Activated CD8-positive, alpha-beta T cell treated with anti-CD3 and anti-CD28 coated beads, Interleukin-2, amount 10 ng/mL, durations not matched to agents 7 days and 5 days (primary cell): Measurements from ENCODE around the gene ZNF660. TPM values are rescaled to one million over a fixed set of nuclear protein-coding genes. Genes with fewer than 3 reads are reported as not detected.
A peak's percentile ranks its signal among the peaks of the same experiment; 100 is the strongest.
"Not testable (repeated sequence)": the region's sequence is repeated elsewhere in the genome, so short reads cannot be mapped to it uniquely, and the experiment has no call there.

Source experiments
- ATAC-seq: fragments of 150-1000 bp; cut with Tn5 transposase; one replicate; pipeline ENCODE4 v1.10.0; 2021; ENCODE audit warnings: moderate library complexity
- CTCF ChIA-PET: fragments of 350-600 bp; sonication (Branson Sonifier 250); formaldehyde crosslinking; loops from one replicate; lab custom pipeline; 2021; ENCODE audit warnings: antibody characterized with exemption; lab: Charles Lee
- POLR2A ChIA-PET: fragments of 350-600 bp; sonication (Branson Sonifier 250); formaldehyde crosslinking; loops from one replicate; lab custom pipeline; 2021; ENCODE audit warnings: antibody characterized with exemption; lab: Charles Lee
- DNase-seq: peaks from one replicate; pipeline ENCODE4 v3.0.0-alpha.2; 2020
- H3K27ac Mint-ChIP-seq: one replicate; pipeline ENCODE4 v1.8.0; 2021; ENCODE audit warnings: mild to moderate bottlenecking, mixed read lengths
- H3K27me3 Mint-ChIP-seq: one replicate; pipeline ENCODE4 v1.8.0; 2021; ENCODE audit warnings: low read depth, mixed read lengths
- H3K36me3 Mint-ChIP-seq: one replicate; pipeline ENCODE4 v1.8.0; 2021; ENCODE audit warnings: low read depth, mixed read lengths
- H3K4me1 Mint-ChIP-seq: one replicate; pipeline ENCODE4 v1.8.0; 2021; ENCODE audit warnings: low read depth, mixed read lengths
- H3K4me3 Mint-ChIP-seq: one replicate; pipeline ENCODE4 v1.8.0; 2021; ENCODE audit warnings: mild to moderate bottlenecking, mixed read lengths
- H3K9me3 Mint-ChIP-seq: one replicate; pipeline ENCODE4 v1.8.0; 2022; ENCODE audit warnings: mixed read lengths; ENCODE audit not compliant: insufficient read depth
- total RNA-seq, 2 experiments: library from RNA; stranded (reverse); gene quantifications; one replicate each; pipeline ENCODE4 v1.2.3, GENCODE V29; 2021

The ZNF660 gene
- under 1 TPM; 0.55 to 0.83 TPM for total RNA-seq

DNA sequence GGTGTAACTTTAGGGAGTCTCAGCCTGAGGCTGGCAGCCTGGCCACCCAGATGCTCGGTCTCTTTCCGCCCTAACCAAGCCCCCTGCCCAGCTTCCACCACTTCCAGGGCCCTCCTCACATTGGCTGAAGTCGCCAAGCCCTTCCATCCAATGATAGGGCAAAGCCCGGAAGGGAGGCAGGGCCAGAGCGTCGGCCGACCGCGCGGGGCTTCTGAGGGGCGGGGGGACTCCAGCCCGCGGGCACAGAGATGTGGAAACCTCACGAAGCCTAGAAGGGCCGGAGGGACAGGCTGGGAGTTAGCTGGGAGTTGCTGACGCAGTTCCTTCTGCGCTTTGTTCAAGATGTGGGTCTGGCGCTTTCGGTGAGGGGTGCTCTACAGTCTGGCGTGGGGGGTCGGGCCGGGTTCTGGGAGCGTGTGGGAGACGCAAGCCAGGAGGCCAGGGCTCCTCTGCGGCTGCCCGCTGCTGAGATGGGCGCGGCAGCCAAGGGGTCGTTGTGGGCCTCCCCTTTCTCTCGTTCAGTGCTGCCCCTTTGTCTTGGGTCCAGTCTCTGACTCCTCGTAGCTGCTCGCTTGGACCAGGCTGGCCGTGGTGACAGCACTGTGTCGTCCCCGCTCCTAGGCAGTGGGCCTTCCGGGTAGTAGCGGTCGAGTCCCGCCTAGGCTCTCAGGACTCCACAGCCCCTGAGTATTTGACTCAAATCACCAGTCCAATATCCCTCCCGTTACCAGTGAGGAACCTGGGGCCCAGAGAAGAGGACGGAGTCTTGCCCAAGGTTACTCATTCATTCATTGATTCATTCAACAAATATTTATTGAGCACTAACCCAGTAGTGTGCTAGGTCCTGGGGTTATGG, at the start of gene ZNF660:
ZNF660 (plus strand) TSS at position 319 of the 856 bp plus-strand sequence. CDS start 9,230 bp downstream, outside the sequence.
- no peak for DNase-seq
- Mint-ChIP-seq H3K4me1 (peaks cover 3% of the 10 kb centered on the region), H3K9me3 (peaks cover 15% of the 10 kb centered on the region), H3K27me3 (peaks cover 7% of the 10 kb centered on the region), H3K27ac (peak within 1 kb of the TSS; percentile 13), H3K36me3 (peaks cover 18% of the 10 kb centered on the region), H3K4me3 (peak within 1 kb of the TSS; percentile 40)
- ChIA-PET POLR2A (interaction anchor here (1.0 to 1.2 kb wide), 2 partner anchors 40 to 277 kb away, joined by 3 to 8 read pairs; partner anchors contain the start of genes TMEM42 and ZNF197), CTCF (no interaction called here)
- ATAC-seq, result peak; percentile 51

DNA sequence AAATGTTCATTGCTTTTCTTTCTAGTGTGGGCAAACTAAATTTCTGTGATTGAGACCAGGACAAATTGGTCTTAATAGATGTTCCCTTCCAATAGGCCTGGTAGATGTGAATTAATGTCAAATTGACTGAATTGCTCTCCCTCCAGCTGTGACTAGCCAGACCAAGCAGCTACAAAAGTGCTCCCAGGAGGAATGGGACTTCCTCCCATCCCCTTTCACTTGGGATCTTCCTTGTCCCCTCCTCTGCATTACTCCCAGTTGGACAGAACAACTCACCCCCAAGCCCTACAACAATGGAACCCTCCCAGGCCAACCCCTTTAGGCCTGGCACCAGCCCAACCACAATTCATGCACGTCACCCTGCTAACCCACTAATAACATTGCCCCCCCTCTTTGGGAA, 49.4 kb upstream of the ZNF660 start:
- CTCF ChIA-PET, result no interaction called here
- no peaks in the 10 kb centered on the region for H3K36me3 Mint-ChIP-seq
- ATAC-seq (no peak), DNase-seq (no peak)
- H3K4me3 Mint-ChIP-seq, result no peak overlapping the region
- no peaks in the 10 kb centered on the region for H3K4me1 Mint-ChIP-seq
- no peak overlapping the region for H3K27ac Mint-ChIP-seq
- H3K27me3 Mint-ChIP-seq, result peaks cover 30% of the 10 kb centered on the region
- POLR2A ChIA-PET, result no interaction called here
- no peaks in the 10 kb centered on the region for H3K9me3 Mint-ChIP-seq

DNA sequence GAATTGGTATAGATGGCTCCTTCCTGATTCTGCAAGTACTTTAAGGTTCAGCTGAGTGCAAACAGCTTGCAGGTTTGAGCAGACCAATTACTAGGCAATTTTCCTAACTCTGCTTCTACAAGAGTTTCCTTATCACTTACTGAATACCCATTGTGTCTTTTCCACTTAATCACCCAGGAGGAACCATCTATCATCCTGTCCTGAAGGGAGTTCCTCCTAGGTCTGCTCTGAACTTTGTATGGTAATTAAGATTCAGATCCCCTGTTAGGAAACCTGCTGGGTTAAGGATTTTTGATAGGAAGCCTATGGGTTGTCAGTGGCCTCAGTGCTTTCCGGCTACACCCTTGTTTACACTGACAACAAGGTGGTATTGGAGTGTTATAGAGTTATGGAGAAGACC, 40.0 kb upstream of the ZNF660 start:
- POLR2A ChIA-PET, H3K27me3 Mint-ChIP-seq, DNase-seq: not testable (repeated sequence)

DNA sequence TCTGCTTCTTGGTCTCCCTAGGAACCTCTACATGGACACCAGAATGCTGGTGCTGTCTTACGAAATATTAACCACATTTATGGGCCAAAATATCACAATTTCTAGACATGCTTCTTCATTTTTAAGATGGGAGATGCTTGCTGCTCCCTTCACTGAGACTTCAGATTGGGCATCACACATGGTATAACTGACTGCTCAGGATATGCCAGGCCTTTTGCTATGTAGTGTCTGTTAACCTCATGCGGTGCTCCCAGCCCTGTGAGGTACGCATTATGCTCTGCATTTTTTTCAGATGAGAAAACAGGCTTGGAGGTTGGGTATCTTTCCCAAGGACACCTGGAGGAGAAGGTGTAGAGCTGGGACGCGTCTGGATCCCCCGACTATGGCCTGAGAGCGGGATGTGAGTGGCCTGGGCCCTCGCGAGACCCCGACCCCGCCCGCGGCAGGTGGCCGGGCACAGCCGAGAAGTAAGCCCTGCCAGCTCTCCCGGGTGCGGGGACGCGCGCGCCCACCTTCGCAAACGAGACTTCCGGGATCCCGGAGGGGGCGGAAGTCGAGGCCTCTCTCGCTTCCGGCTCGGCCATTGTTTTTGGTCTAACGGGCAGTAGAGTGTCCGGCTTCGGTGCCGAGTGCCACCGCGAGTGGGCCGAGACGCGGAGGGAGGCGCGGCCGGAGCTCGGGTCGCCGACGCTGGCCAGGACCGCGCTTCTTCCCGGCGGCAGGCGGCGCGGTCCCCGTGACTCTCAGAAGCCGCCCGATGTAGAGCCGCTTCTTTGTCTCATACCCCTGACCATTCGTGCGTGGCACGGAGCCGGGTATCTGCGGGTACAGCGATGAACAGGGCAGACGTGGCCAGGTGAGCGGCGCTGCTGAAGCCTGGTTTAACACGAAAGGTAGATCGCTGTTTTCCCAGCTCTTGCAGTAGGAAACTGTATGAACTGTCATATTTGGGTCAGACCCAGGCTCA, 29.9 kb upstream of the ZNF660 start, which contains the start of gene ZKSCAN7:
ZKSCAN7 (plus strand) TSS at position 568 of the 967 bp plus-strand sequence. CDS start 1,855 bp downstream, outside the sequence.
- DNase-seq (peak; percentile 65), ATAC-seq (peak; percentile 78)
- H3K36me3 Mint-ChIP-seq, result peaks cover 40% of the 10 kb centered on the region
- ChIA-PET CTCF (no interaction called here), POLR2A (interaction anchor here (1.4 to 1.9 kb wide), 2 partner anchors 44 to 70 kb away, joined by 4 to 5 read pairs; partner anchors contain the start of gene ZNF197)
- H3K4me1 Mint-ChIP-seq, result peaks cover 17% of the 10 kb centered on the region
- H3K27me3 Mint-ChIP-seq, result no peaks in the 10 kb centered on the region
- H3K27ac Mint-ChIP-seq, result peak within 1 kb of the TSS; percentile 86
- peaks cover 5% of the 10 kb centered on the region for H3K9me3 Mint-ChIP-seq
- peak within 1 kb of the TSS; percentile 84 for H3K4me3 Mint-ChIP-seq

More for the DNA sequence above, 40.0 kb upstream of the ZNF660 start:
- CTCF ChIA-PET, H3K4me1 Mint-ChIP-seq, H3K27ac Mint-ChIP-seq, H3K4me3 Mint-ChIP-seq, H3K36me3 Mint-ChIP-seq, H3K9me3 Mint-ChIP-seq, ATAC-seq: not testable (repeated sequence)

DNA sequence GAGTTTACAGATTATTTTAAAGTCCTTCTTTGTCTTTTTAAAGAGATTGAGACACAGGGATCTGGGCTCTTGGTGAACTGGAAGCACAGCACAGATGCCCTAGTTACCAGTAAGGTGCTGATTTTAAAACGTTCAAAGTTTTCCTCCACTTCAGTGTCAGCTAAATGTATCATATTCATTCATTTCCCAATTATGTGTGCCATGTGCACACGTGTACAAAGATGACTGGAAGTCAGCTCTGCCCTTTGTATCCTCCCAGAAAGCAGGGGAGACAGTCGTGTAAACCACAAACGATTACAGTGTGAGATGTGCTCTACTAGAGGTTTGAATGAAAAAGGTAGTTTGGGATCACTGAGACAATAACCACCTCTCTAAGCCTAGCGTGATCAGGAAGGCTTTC, 29.0 kb upstream of the ZNF660 start:
- POLR2A ChIA-PET, result interaction anchor here (0.5 to 1.9 kb wide), 3 partner anchors 45 to 70 kb away, joined by 3 to 5 read pairs (median 4); partner anchors contain the start of gene ZNF197
- H3K4me1 Mint-ChIP-seq, result peaks cover 17% of the 10 kb centered on the region
- peaks cover 45% of the 10 kb centered on the region for H3K36me3 Mint-ChIP-seq
- peak overlapping the region; percentile 84 for H3K4me3 Mint-ChIP-seq
- ATAC-seq (peak; percentile 23), DNase-seq (no peak)
- peaks cover 8% of the 10 kb centered on the region for H3K9me3 Mint-ChIP-seq
- H3K27ac Mint-ChIP-seq, result peak overlapping the region; percentile 86
- CTCF ChIA-PET, result no interaction called here
- H3K27me3 Mint-ChIP-seq, result no peaks in the 10 kb centered on the region

DNA sequence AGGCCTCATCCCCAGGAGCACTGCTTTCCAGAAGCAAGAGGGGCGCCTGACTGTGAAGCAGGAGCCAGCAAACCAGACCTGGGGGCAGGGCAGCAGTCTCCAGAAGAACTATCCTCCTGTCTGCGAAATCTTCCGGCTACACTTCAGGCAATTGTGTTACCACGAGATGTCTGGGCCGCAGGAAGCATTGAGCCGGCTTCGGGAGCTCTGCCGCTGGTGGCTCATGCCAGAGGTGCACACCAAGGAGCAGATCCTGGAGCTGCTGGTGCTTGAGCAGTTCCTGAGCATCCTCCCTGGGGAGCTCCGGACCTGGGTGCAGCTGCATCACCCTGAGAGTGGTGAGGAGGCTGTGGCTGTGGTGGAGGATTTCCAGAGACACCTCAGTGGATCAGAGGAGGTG, 27.7 kb upstream of the ZNF660 start:
- no peak overlapping the region for H3K4me3 Mint-ChIP-seq
- peaks cover 14% of the 10 kb centered on the region for H3K9me3 Mint-ChIP-seq
- H3K27me3 Mint-ChIP-seq, result no peaks in the 10 kb centered on the region
- ATAC-seq, result no peak
- DNase-seq, result no peak
- no peak overlapping the region for H3K27ac Mint-ChIP-seq
- CTCF ChIA-PET, result no interaction called here
- H3K36me3 Mint-ChIP-seq, result peaks cover 59% of the 10 kb centered on the region
- peaks cover 25% of the 10 kb centered on the region for H3K4me1 Mint-ChIP-seq
- POLR2A ChIA-PET, result no interaction called here

DNA sequence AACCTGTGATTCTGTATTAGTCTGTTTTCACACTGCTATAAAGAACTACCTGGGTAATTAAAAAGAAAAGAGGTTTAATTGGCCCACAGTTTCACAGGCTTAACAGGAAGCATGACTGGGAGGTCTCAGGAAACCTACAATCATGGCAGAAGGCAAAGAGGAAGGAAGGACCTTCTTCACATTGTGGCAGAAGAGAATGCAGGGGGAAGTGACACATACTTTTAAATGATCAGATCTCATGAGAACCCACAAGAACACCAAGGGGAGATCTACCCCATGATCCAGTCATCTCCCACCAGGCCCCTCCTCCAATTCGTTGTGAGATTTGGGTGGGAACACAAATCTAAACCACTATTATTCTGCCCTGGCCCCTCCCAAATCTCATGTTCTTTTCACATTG, 23.7 kb upstream of the ZNF660 start:
- ATAC-seq (no peak), DNase-seq (no peak)
- Mint-ChIP-seq H3K4me1 (peaks cover 14% of the 10 kb centered on the region), H3K27ac (no peak overlapping the region), H3K27me3 (no peaks in the 10 kb centered on the region), H3K4me3 (no peak overlapping the region), H3K9me3 (peaks cover 30% of the 10 kb centered on the region), H3K36me3 (peaks cover 66% of the 10 kb centered on the region)
- CTCF ChIA-PET, result no interaction called here
- POLR2A ChIA-PET, result no interaction called here

DNA sequence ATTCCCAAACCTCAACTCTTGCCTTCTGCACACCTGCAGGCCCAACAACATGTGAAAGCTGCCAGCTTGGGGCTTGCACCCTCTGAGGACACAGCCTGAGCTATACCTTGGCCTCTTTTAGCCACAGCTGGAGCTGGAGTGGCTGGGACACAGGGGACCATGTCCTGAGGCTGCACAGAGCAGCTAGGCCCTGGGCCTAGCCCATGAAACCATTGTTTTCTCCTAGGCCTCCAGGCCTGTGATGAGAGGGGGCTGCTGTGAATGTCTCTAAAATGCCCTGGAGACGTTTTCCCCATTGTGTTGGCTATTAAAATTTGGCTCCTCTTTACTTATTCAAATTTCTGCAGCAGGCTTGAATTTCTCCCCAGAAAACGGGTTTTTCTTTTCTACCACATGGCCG, 22.6 kb upstream of the ZNF660 start:
- H3K4me3 Mint-ChIP-seq, result no peak overlapping the region
- CTCF ChIA-PET, result no interaction called here

DNA sequence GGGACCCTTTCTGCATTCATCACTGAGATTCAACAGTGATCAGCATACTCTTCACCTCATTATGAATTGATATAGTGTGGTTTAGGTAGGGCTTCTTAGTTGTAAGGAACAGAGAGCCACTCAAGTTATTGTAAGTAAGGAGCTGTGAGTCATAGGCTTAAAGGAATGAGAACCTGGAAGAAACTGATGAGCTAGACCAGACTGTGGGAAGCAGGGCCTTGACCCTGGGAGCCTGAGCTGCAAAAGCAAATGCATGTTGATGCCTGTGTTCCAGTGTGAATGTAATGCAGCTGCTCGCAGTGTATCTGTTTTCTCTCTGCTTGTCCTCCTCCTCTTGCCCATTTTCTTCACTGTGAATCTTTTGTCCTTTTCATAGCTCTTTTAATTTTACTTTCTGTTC, 16.2 kb upstream of the ZNF660 start:
- CTCF ChIA-PET, result no interaction called here
- ATAC-seq (no peak), DNase-seq (no peak)
- Mint-ChIP-seq H3K27me3 (no peaks in the 10 kb centered on the region), H3K27ac (no peak overlapping the region), H3K36me3 (peaks cover 54% of the 10 kb centered on the region), H3K4me3 (no peak overlapping the region), H3K9me3 (peaks cover 33% of the 10 kb centered on the region), H3K4me1 (no peaks in the 10 kb centered on the region)
- POLR2A ChIA-PET, result no interaction called here

More for the DNA sequence above, 22.6 kb upstream of the ZNF660 start:
- peaks cover 32% of the 10 kb centered on the region for H3K9me3 Mint-ChIP-seq
- H3K27ac Mint-ChIP-seq, result no peak overlapping the region
- peaks cover 8% of the 10 kb centered on the region for H3K4me1 Mint-ChIP-seq
- DNase-seq (no peak), ATAC-seq (no peak)
- H3K36me3 Mint-ChIP-seq, result peaks cover 64% of the 10 kb centered on the region
- POLR2A ChIA-PET, result no interaction called here
- H3K27me3 Mint-ChIP-seq, result no peaks in the 10 kb centered on the region

DNA sequence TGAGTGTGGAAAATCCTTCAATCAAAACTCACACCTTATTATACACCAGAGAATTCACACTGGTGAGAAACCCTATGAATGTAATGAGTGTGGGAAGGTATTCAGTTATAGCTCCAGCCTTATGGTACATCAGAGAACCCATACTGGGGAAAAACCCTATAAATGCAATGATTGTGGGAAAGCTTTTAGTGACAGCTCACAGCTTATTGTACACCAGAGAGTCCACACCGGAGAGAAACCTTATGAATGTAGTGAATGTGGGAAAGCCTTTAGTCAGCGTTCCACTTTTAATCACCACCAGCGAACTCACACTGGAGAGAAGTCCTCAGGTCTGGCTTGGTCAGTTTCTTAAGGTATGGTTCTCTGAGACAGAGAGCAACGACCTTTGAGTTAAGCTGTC, 13.7 kb upstream of the ZNF660 start:
- ATAC-seq (no peak), DNase-seq (no peak)
- ChIA-PET CTCF (no interaction called here), POLR2A (no interaction called here)
- Mint-ChIP-seq H3K4me3 (no peak overlapping the region), H3K4me1 (no peaks in the 10 kb centered on the region), H3K27me3 (no peaks in the 10 kb centered on the region), H3K27ac (no peak overlapping the region), H3K36me3 (peaks cover 40% of the 10 kb centered on the region), H3K9me3 (peaks cover 20% of the 10 kb centered on the region)

DNA sequence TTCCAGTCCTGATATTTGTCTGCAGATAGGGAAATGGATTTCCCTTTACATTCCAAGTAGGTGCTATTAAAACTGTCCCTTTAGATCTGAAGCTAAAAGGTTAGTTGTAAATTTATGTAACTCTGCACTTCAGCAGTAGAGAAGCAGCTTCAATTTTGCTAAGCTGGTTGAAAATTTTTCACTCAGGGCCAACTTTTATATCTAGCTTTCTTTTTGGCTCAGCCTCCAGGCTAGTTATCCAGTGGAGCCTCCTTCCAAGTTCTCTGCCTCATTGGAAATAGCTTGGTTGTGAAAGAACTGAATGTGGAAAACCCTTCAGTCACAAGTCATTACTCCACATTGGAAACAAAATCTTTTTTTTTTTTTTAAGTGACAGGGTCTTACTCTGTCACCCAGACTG, 8.2 kb upstream of the ZNF660 start:
- no peak for ATAC-seq
- ChIA-PET POLR2A (no interaction called here), CTCF (no interaction called here)
- Mint-ChIP-seq H3K27ac (no peak overlapping the region), H3K9me3 (peaks cover 17% of the 10 kb centered on the region), H3K4me3 (no peak overlapping the region), H3K27me3 (no peaks in the 10 kb centered on the region), H3K36me3 (peaks cover 20% of the 10 kb centered on the region), H3K4me1 (no peaks in the 10 kb centered on the region)
- DNase-seq, result no peak
